Middle frontal gyrus (tissue), 1 donor: Measurements from ENCODE around the gene FKBP8.
"Not testable (repeated sequence)": the region's sequence is repeated elsewhere in the genome, so short reads cannot be mapped to it uniquely, and the experiment has no call there.

Experiments
- DNase-seq: peaks from one replicate; pipeline ENCODE4 v3.0.0-alpha.2; 2015; ENCODE audit warnings: low spot score; ENCODE audit errors: extremely low spot score

FKBP8 gene

GRCh38 chr19:18559685-18560084 is 16.3 kb upstream of the FKBP8 start:
- DNase-seq = no peak

- DNase-seq = no peak
Measured at GRCh38 chr19:18558604-18559003, 15.2 kb upstream of the FKBP8 start.

- no peak for DNase-seq
Measured at GRCh38 chr19:18558202-18558555, 14.8 kb upstream of the FKBP8 start.

- DNase-seq = peak; percentile 95
Measured at GRCh38 chr19:18557411-18558201, 14.2 kb upstream of the FKBP8 start, which contains the start of gene KXD1. TSS of gene KXD1 (plus strand) at chr19:18557870. CDS start at chr19:18562057, 4,187 bp downstream.

GRCh38 chr19:18551631-18552030 is 8.3 kb upstream of the FKBP8 start:
- DNase-seq = no peak

- peak; percentile 8 for DNase-seq
Measured at GRCh38 chr19:18543814-18544475, 572 bp upstream of the FKBP8 start.

- no peak for DNase-seq
Measured at GRCh38 chr19:18541992-18542940, 1.1 kb downstream of the FKBP8 start.

GRCh38 chr19:18541258-18541991 is 1.9 kb downstream of the FKBP8 start:
- DNase-seq = no peak

GRCh38 chr19:18540200-18540599 is 3.2 kb downstream of the FKBP8 start:
- DNase-seq = not testable (repeated sequence)

- no peak for DNase-seq
Measured at GRCh38 chr19:18539372-18539771, 4.0 kb downstream of the FKBP8 start.

GRCh38 chr19:18538115-18538514 is 5.3 kb downstream of the FKBP8 start:
- DNase-seq = no peak

GRCh38 chr19:18537431-18537830 is 5.9 kb downstream of the FKBP8 start:
- no peak for DNase-seq

- no peak for DNase-seq
Measured at GRCh38 chr19:18536475-18536874, 6.9 kb downstream of the FKBP8 start.

GRCh38 chr19:18533058-18533457 is 10.3 kb downstream of the FKBP8 start:
- no peak for DNase-seq

GRCh38 chr19:18532168-18532890 is 11.0 kb downstream of the FKBP8 start:
- DNase-seq = no peak

GRCh38 chr19:18531485-18531884 is 11.9 kb downstream of the FKBP8 start:
- DNase-seq = no peak

GRCh38 chr19:18529782-18530181 is 13.6 kb downstream of the FKBP8 start:
- no peak for DNase-seq

- DNase-seq = no peak
Measured at GRCh38 chr19:18526316-18526715, 17.1 kb downstream of the FKBP8 start.

- no peak for DNase-seq
Measured at GRCh38 chr19:18523841-18524240, 19.5 kb downstream of the FKBP8 start.

GRCh38 chr19:18522862-18523440 is 20.4 kb downstream of the FKBP8 start:
- not testable (repeated sequence) for DNase-seq
